Measurements from ENCODE around the gene C22orf39.

C22orf39 gene

GRCh38 chr22:19461506-19461905, 14.0 kb upstream of the C22orf39 start:
- in situ Hi-C loops (cut with HindIII; ENCODE audit: low sequenced_read_pairs): no loop called here
- TF ChIP-seq, protein P1, sequence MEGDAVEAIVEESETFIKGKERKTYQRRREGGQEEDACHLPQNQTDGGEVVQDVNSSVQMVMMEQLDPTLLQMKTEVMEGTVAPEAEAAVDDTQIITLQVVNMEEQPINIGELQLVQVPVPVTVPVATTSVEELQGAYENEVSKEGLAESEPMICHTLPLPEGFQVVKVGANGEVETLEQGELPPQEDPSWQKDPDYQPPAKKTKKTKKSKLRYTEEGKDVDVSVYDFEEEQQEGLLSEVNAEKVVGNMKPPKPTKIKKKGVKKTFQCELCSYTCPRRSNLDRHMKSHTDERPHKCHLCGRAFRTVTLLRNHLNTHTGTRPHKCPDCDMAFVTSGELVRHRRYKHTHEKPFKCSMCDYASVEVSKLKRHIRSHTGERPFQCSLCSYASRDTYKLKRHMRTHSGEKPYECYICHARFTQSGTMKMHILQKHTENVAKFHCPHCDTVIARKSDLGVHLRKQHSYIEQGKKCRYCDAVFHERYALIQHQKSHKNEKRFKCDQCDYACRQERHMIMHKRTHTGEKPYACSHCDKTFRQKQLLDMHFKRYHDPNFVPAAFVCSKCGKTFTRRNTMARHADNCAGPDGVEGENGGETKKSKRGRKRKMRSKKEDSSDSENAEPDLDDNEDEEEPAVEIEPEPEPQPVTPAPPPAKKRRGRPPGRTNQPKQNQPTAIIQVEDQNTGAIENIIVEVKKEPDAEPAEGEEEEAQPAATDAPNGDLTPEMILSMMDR (IDR thresholded peaks at IDR 0.05; ENCODE audit: low read depth, low read length): no peak
- H3K4me3 ChIP-seq (ENCODE audit: low read depth, low read length): no peak overlapping the region
- DNase-seq (ENCODE audit: low read depth, low spot score): no peak

- no peak overlapping the region for H3K4me3 ChIP-seq (ENCODE audit: low read depth, low read length)
- TF ChIP-seq, protein P1 (IDR thresholded peaks at IDR 0.05; ENCODE audit: low read depth, low read length): no peak
- no peak for DNase-seq (ENCODE audit: low read depth, low spot score)
- in situ Hi-C loops (cut with HindIII; ENCODE audit: low sequenced_read_pairs): no loop called here
These were observed 12.5 kb upstream of the C22orf39 start for GRCh38 chr22:19460036-19460435.

- in situ Hi-C loops (cut with HindIII; ENCODE audit: low sequenced_read_pairs): no loop called here
- TF ChIP-seq, protein P1 (IDR thresholded peaks at IDR 0.05; ENCODE audit: low read depth, low read length): no peak
- no peak for DNase-seq (ENCODE audit: low read depth, low spot score)
- H3K4me3 ChIP-seq (ENCODE audit: low read depth, low read length): no peak overlapping the region
These were observed 10.4 kb upstream of the C22orf39 start for GRCh38 chr22:19457828-19458428.

GRCh38 chr22:19456541-19456940, 9.0 kb upstream of the C22orf39 start:
- DNase-seq (ENCODE audit: low read depth, low spot score): no peak
- in situ Hi-C loops (cut with HindIII; ENCODE audit: low sequenced_read_pairs): no loop called here
- TF ChIP-seq, protein P1 (IDR thresholded peaks at IDR 0.05; ENCODE audit: low read depth, low read length): no peak
- H3K4me3 ChIP-seq (ENCODE audit: low read depth, low read length): no peak overlapping the region

DNA sequence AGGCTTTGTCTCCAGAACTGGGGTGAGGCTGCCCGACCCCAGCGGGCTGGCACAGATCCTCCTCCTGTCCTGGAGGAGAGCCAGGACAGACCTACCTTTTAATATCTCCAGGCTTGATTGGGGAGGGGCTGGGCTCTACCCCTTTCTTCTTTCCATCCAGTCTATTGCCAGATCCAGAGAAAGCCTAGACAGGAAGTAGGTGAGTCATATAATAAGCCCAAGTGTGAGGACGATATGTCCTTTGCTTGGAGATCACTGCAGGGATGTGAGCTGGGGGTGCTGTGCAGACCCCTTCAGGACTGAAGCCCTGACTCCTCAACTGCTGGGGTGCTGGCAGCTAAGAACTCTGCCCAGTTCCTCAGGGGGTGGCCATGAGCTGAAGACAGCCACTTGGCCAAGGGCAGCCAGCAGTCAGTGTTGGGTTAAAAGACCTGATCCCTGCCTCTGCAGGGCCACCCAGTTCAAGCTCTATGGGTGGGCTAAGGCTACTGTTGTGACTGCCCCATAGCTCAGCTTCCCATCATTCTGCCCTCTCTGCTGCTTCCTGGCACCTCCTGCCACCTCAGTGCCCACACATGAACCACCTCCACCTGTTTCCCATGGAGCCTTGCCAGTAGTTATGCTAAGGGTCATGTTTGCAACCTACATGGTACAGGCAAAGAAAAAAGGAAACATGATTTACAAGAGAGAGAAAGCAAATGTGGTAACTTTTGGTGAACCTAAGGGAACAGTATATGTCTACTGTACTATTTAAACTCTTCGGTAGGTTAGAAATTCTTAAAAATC, 8.3 kb upstream of the C22orf39 start:
- TF ChIP-seq, protein P1 (IDR thresholded peaks at IDR 0.05; ENCODE audit: low read depth, low read length): no peak
- DNase-seq (ENCODE audit: low read depth, low spot score): no peak

DNA sequence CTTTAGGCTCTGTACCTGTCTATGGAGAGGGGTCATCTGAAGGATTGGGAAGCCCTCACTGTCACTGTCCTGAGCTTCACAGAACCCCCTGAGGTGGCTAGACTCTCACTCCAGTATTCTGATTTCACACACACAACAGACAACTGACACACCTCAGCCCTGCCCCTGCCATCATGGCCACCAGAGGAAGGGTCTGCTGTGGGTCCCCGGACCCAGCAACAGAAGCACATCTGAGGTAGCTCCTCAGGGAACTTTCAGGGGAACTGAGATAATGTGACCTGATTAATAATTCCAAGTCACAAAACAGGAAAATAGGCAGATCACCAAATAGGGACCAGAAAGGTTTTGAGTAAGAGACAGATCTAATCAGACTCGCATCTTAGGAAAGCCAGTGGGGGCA, 7.5 kb upstream of the C22orf39 start:
- no peak for DNase-seq (ENCODE audit: low read depth, low spot score)
- TF ChIP-seq, protein P1 (IDR thresholded peaks at IDR 0.05; ENCODE audit: low read depth, low read length): no peak
- H3K4me3 ChIP-seq (ENCODE audit: low read depth, low read length): no peak overlapping the region
- in situ Hi-C loops (cut with HindIII; ENCODE audit: low sequenced_read_pairs): no loop called here

More for the DNA sequence above, 8.3 kb upstream of the C22orf39 start:
- in situ Hi-C loops (cut with HindIII; ENCODE audit: low sequenced_read_pairs): no loop called here
- H3K4me3 ChIP-seq (ENCODE audit: low read depth, low read length): no peak overlapping the region
